DOHH2 (cell line): ENCODE data around the gene RNF212.

ENCODE experiments used
- EZH2phosphoT487 ChIP-seq: fragments of 200-600 bp; sonication (generic); IDR thresholded peaks from 2 replicates; pipeline ENCODE4 v1.6.1; 2017; ENCODE audit warnings: borderline replicate concordance, mild to moderate bottlenecking, antibody characterized with exemption, low read length, moderate library complexity, mixed read lengths
- TF ChIP-seq, protein P1 (sequence below): fragments of 200-600 bp; sonication (generic); IDR thresholded peaks from one replicate; pipeline ENCODE4 v1.5.1; 2014; ENCODE audit warnings: antibody characterized with exemption, mild to moderate bottlenecking, low read depth, low read length; ENCODE audit not compliant: poor library complexity, severe bottlenecking

DNA sequence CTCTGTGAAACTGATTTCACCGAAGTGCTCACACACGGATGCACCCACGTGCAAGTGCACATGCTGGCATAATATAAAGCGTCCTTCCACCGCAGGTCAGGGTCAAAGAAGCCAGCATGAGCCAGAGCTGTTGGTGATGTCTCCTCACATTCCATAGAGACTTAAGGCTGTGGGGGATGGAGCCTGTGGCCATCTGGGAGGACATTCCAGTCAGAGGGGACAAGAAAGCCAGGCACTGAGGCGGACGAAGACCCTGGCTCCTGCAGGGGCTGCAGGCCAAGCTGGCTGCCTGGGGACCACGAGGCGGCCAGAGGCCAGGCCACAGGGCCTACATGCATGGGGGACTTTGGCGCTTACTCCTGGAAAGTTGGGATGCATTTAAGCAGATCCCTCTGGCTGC lies 7.7 kb downstream of the RNF212 start:
- no peak for TF ChIP-seq EZH2phosphoT487
- TF ChIP-seq, protein P1, sequence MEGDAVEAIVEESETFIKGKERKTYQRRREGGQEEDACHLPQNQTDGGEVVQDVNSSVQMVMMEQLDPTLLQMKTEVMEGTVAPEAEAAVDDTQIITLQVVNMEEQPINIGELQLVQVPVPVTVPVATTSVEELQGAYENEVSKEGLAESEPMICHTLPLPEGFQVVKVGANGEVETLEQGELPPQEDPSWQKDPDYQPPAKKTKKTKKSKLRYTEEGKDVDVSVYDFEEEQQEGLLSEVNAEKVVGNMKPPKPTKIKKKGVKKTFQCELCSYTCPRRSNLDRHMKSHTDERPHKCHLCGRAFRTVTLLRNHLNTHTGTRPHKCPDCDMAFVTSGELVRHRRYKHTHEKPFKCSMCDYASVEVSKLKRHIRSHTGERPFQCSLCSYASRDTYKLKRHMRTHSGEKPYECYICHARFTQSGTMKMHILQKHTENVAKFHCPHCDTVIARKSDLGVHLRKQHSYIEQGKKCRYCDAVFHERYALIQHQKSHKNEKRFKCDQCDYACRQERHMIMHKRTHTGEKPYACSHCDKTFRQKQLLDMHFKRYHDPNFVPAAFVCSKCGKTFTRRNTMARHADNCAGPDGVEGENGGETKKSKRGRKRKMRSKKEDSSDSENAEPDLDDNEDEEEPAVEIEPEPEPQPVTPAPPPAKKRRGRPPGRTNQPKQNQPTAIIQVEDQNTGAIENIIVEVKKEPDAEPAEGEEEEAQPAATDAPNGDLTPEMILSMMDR: no peak
